ENCODE measurements around the gene TNFRSF8. TPM values are rescaled to one million over a fixed set of nuclear protein-coding genes. Genes with fewer than 3 reads are reported as not detected.

The TNFRSF8 gene
- total RNA-seq, 1 experiment from 2014 or later: 2.9 TPM

DNA sequence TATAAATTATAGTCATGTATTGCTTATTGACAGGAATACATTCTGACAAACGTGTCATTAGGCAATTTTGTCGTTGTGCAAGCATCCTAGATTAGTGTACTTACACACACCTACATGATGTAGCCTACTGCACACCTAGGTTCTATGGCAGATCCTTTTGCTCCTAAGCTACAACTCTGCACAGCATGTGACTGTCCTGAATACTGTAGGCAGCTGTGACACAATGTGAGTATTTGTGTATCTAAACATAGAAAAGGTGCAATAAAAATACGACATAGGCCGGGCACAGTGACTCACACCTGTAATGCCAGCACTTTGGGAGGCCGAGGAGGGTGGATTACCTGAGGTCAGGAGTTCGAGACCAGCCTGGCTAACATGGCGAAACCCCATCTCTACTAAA lies 36.5 kb downstream of the TNFRSF8 start:
- no peak overlapping the region for H3K27ac Mint-ChIP-seq
- no peak overlapping the region for H3K9ac ChIP-seq (ENCODE audit: extremely low read depth, insufficient read length, low read length)
- TF ChIP-seq CTCF (conservative IDR thresholded peaks at IDR 0.05): no peak
- WGBS (ENCODE audit: extremely low coverage, insufficient read length, low lambda C conversion rate): no CpG with 5 or more reads among the region's 7 CpGs
- H3K9me3 Mint-ChIP-seq: no peaks in the 10 kb centered on the region
- H3K4me2 ChIP-seq (ENCODE audit: insufficient read depth, insufficient read length, low read length): no peak overlapping the region
- no peaks in the 10 kb centered on the region for H3K9me3 ChIP-seq (ENCODE audit: control insufficient read depth, low read depth, low read length)
- no peak overlapping the region for H2BK15ac ChIP-seq (ENCODE audit: low read depth, low read length)
- no peak overlapping the region for H4K91ac ChIP-seq (ENCODE audit: insufficient read length, low read depth, low read length)
- H3K18ac ChIP-seq (ENCODE audit: insufficient read length, low read depth, low read length): no peak overlapping the region
- H4K20me1 ChIP-seq (ENCODE audit: control insufficient read depth, insufficient read depth, insufficient read length): no peaks in the 10 kb centered on the region
- H3K4me3 Mint-ChIP-seq: no peak overlapping the region
- no peaks in the 10 kb centered on the region for H3K4me1 Mint-ChIP-seq
- H3T11ph ChIP-seq (ENCODE audit: low read length): no peak overlapping the region
- H4K5ac ChIP-seq (ENCODE audit: insufficient read length, low read depth, low read length): no peak overlapping the region
- no peak overlapping the region for H2BK120ac ChIP-seq (ENCODE audit: low read depth, low read length, poor library complexity, severe bottlenecking)
- H3K27me3 ChIP-seq (ENCODE audit: insufficient read depth, low read length): no peaks in the 10 kb centered on the region
- no peak overlapping the region for H3K56ac ChIP-seq (ENCODE audit: insufficient read length, low read depth, low read length)
- no peak overlapping the region for H4K8ac ChIP-seq (replicated peaks; ENCODE audit: insufficient read length, low read depth, low read length)
- no peak overlapping the region for H3K27ac ChIP-seq (ENCODE audit: insufficient read length, low read depth, low read length)
- H3K36me3 Mint-ChIP-seq (ENCODE audit: insufficient read depth in 1 of 3, low read depth in 3 of 3): peaks cover 0 to 3% (median 0%) of the 10 kb centered on the region in 3 experiments; a peak in 4 of 7 replicates
- H3K4me1 ChIP-seq (ENCODE audit: insufficient read depth, low read length): no peaks in the 10 kb centered on the region
- no peak overlapping the region for H3K14ac ChIP-seq (ENCODE audit: insufficient read depth, low read length)
- H3K79me2 ChIP-seq (ENCODE audit: insufficient read depth, low read length): no peaks in the 10 kb centered on the region
- H2AFZ ChIP-seq (ENCODE audit: low read length): no peak overlapping the region
- H2BK12ac ChIP-seq (ENCODE audit: insufficient read length, low read depth, low read length): no peak overlapping the region
- no peaks in the 10 kb centered on the region for H3K23me2 ChIP-seq (ENCODE audit: insufficient read length, low read depth, low read length, poor library complexity, severe bottlenecking)
- H3K79me1 ChIP-seq (ENCODE audit: insufficient read depth, low read depth, low read length, poor library complexity, severe bottlenecking): no peaks in the 10 kb centered on the region
- H3K27me3 Mint-ChIP-seq (ENCODE audit: low read depth): no peaks in the 10 kb centered on the region; the same call in 1 of the 2 replicates
- no peak overlapping the region for H2BK5ac ChIP-seq (ENCODE audit: insufficient read length, low read length)
- H3K4ac ChIP-seq (ENCODE audit: low read depth, low read length): no peak overlapping the region
- no peak for DNase-seq
- no peak overlapping the region for H3K23ac ChIP-seq (ENCODE audit: insufficient read length, low read depth, low read length)
- no peak overlapping the region for H2AK5ac ChIP-seq (ENCODE audit: insufficient read length, low read length)
- no peak overlapping the region for H2BK20ac ChIP-seq (ENCODE audit: low read depth, low read length, poor library complexity, severe bottlenecking)
